ENCODE results near the gene NARS2.

NARS2 gene

DNA sequence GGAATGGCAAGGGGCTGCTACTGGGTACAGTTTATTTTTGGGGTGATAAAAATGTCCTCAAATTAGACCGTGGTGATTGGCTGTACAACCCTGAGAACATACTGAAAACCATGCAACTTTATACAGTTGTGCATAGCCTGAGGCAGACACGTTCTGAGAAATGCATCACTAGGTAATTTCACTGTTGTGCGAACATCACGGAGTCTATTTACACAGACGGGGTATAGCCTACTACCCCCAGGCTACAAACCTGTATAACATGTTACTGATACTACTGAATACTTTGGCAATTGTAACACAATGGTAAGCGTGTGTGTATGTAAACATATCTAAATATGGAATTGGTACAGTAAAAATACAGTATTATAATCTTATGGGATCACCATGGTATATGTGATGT is 23.6 kb downstream of the NARS2 start:
- H3K27ac ChIP-seq: no peak overlapping the region
- TF ChIP-seq, protein P1, sequence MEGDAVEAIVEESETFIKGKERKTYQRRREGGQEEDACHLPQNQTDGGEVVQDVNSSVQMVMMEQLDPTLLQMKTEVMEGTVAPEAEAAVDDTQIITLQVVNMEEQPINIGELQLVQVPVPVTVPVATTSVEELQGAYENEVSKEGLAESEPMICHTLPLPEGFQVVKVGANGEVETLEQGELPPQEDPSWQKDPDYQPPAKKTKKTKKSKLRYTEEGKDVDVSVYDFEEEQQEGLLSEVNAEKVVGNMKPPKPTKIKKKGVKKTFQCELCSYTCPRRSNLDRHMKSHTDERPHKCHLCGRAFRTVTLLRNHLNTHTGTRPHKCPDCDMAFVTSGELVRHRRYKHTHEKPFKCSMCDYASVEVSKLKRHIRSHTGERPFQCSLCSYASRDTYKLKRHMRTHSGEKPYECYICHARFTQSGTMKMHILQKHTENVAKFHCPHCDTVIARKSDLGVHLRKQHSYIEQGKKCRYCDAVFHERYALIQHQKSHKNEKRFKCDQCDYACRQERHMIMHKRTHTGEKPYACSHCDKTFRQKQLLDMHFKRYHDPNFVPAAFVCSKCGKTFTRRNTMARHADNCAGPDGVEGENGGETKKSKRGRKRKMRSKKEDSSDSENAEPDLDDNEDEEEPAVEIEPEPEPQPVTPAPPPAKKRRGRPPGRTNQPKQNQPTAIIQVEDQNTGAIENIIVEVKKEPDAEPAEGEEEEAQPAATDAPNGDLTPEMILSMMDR (IDR thresholded peaks at IDR 0.05; ENCODE audit: low read depth, low read length, missing control alignments): no peak
- no peak overlapping the region for H3K4me3 ChIP-seq (ENCODE audit: low read depth, low read length)
- in situ Hi-C loops (cut with HindIII; ENCODE audit: low pct_ligation_motif_present, low sequenced_read_pairs): no loop called here
- H3K27me3 ChIP-seq (replicated peaks): no peaks in the 10 kb centered on the region
- H3K36me3 ChIP-seq (replicated peaks): no peaks in the 10 kb centered on the region
- no peak for DNase-seq

GRCh38 chr11:78549624-78550409 is 24.8 kb downstream of the NARS2 start:
- Histone ChIP-seq H3K27ac (no peak overlapping the region), H3K4me3 (ENCODE audit: low read depth, low read length) (no peak overlapping the region), H3K27me3 (replicated peaks) (no peaks in the 10 kb centered on the region), H3K36me3 (replicated peaks) (no peaks in the 10 kb centered on the region)
- in situ Hi-C loops (cut with HindIII; ENCODE audit: low pct_ligation_motif_present, low sequenced_read_pairs): no loop called here
- TF ChIP-seq, protein P1 (IDR thresholded peaks at IDR 0.05; ENCODE audit: low read depth, low read length, missing control alignments): no peak
- no peak for DNase-seq

DNA sequence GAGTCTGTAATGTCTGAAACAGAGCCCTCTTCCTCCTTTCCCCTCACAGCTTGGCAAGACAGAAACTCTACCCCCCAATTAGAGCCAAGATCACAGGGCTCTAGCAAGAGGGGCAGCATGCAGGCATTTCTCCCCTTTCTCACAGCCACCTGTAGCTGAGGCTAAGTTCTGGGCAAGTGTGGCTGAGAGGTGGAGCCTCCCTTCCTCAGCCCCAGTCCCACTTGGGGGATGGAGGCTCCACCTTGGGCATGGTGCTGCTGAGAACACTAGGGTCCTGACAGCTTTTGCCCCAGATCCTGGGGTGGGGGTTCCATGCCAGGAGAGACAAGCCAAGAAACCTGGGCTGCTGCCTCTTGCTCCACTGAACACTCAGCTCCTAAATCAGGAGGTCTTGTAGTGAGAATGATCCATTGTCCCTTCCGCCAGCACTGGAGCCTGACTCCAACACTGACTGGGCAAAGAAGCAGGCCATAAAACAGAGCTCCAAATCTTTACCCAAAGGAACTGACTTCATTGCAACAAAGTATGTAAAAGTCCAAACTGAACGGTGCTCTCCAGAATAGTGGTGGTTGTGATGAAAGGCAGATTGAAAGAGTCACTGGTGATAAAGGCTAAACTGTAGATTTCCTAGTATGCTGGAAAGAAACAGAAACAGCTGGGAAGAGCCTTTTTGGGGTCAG is 25.6 kb downstream of the NARS2 start:
- Histone ChIP-seq H3K36me3 (replicated peaks) (no peaks in the 10 kb centered on the region), H3K27ac (no peak overlapping the region), H3K4me3 (ENCODE audit: low read depth, low read length) (no peak overlapping the region), H3K27me3 (replicated peaks) (no peaks in the 10 kb centered on the region)
- in situ Hi-C loops (cut with HindIII; ENCODE audit: low pct_ligation_motif_present, low sequenced_read_pairs): no loop called here
- DNase-seq: no peak
- TF ChIP-seq, protein P1 (IDR thresholded peaks at IDR 0.05; ENCODE audit: low read depth, low read length, missing control alignments): no peak

GRCh38 chr11:78547931-78548705 is 26.5 kb downstream of the NARS2 start:
- H3K27ac ChIP-seq: no peak overlapping the region
- DNase-seq: no peak
- no peaks in the 10 kb centered on the region for H3K36me3 ChIP-seq (replicated peaks)
- no peak overlapping the region for H3K4me3 ChIP-seq (ENCODE audit: low read depth, low read length)
- TF ChIP-seq, protein P1 (IDR thresholded peaks at IDR 0.05; ENCODE audit: low read depth, low read length, missing control alignments): no peak
- in situ Hi-C loops (cut with HindIII; ENCODE audit: low pct_ligation_motif_present, low sequenced_read_pairs): no loop called here
- H3K27me3 ChIP-seq (replicated peaks): no peaks in the 10 kb centered on the region

DNA sequence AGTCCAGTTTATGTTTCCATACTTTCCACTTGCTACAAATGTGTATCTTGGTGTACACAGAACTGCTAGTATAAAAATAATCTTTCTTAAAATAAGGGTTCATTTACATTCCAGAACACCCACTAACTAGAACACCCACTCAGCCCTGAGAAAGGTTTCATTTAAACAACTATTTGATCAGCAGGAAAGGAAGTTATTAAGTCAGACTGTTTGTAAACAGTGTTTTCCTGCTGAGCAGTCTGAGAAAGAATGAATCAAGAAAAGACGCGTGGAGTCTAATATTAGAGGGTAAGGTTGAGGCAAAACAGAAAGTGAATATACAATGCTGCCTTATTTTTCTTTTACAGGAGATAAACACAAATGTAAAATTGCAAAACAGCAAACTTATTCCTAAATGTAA is 32.7 kb downstream of the NARS2 start:
- Histone ChIP-seq H3K27me3 (replicated peaks) (no peaks in the 10 kb centered on the region), H3K36me3 (replicated peaks) (no peaks in the 10 kb centered on the region)
- no peak for DNase-seq

More for the DNA sequence above, 32.7 kb downstream of the NARS2 start:
- no peak overlapping the region for H3K27ac ChIP-seq
- H3K4me3 ChIP-seq (ENCODE audit: low read depth, low read length): no peak overlapping the region
- in situ Hi-C loops (cut with HindIII; ENCODE audit: low pct_ligation_motif_present, low sequenced_read_pairs): no loop called here
- TF ChIP-seq, protein P1 (IDR thresholded peaks at IDR 0.05; ENCODE audit: low read depth, low read length, missing control alignments): no peak

Measured in brain microvascular endothelial cell (primary cell).